BE2C (cell line): ENCODE data around the gene ATPAF2.

Source experiments
- DNase-seq: peaks from one replicate; pipeline ENCODE4 v3.0.0-alpha.2; 2020
- H3K27me3 ChIP-seq: fragments of 250-450 bp; sonication (Bioruptor Pico); 2 replicates; pipeline ENCODE4 v1.5.1; 2020; ENCODE audit warnings: mild to moderate bottlenecking
- H3K36me3 ChIP-seq: fragments of 250-450 bp; sonication (Bioruptor Pico); 2 replicates; pipeline ENCODE4 v1.5.1; 2020; ENCODE audit warnings: mild to moderate bottlenecking
- H3K4me1 ChIP-seq: fragments of 250-450 bp; sonication (Bioruptor Pico); 2 replicates; pipeline ENCODE4 v1.5.1; 2020
- H3K4me3 ChIP-seq: 2 replicates; pipeline ENCODE4 v1.5.1; 2011; ENCODE audit warnings: low read depth, low read length
- H3K9me3 ChIP-seq: fragments of 250-450 bp; sonication (Bioruptor Pico); 2 replicates; pipeline ENCODE4 v1.5.1; 2020
- TF ChIP-seq, protein P1 (sequence below): IDR thresholded peaks from 2 replicates; pipeline ENCODE4 v1.5.1; 2012; ENCODE audit warnings: mild to moderate bottlenecking, low read depth, low read length

The ATPAF2 gene

DNA sequence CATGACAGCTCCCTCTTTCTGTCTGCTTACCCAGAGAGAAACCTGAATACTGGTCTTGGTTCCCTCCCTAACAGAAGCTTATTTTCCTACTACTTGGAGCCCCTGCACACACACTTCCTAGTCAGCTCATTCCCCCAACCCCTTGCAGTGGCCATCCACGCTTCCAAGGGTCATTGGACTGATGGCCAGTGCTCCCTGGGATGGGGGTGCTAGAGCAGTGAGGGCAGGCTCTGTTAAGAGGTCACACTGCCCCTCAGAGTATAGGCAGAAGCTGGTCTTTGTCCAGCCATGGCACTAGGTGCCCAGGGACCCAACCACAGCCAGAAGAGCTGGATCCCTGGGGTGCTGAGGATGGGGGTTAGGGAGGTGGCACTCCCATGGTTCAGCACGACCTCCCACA is 53.8 kb downstream of the ATPAF2 start:
- H3K4me3 ChIP-seq, result no peak overlapping the region
- no peaks in the 10 kb centered on the region for H3K4me1 ChIP-seq
- no peaks in the 10 kb centered on the region for H3K36me3 ChIP-seq
- no peaks in the 10 kb centered on the region for H3K27me3 ChIP-seq
- no peak for DNase-seq
- TF ChIP-seq, protein P1, sequence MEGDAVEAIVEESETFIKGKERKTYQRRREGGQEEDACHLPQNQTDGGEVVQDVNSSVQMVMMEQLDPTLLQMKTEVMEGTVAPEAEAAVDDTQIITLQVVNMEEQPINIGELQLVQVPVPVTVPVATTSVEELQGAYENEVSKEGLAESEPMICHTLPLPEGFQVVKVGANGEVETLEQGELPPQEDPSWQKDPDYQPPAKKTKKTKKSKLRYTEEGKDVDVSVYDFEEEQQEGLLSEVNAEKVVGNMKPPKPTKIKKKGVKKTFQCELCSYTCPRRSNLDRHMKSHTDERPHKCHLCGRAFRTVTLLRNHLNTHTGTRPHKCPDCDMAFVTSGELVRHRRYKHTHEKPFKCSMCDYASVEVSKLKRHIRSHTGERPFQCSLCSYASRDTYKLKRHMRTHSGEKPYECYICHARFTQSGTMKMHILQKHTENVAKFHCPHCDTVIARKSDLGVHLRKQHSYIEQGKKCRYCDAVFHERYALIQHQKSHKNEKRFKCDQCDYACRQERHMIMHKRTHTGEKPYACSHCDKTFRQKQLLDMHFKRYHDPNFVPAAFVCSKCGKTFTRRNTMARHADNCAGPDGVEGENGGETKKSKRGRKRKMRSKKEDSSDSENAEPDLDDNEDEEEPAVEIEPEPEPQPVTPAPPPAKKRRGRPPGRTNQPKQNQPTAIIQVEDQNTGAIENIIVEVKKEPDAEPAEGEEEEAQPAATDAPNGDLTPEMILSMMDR, result no peak
- no peaks in the 10 kb centered on the region for H3K9me3 ChIP-seq

DNA sequence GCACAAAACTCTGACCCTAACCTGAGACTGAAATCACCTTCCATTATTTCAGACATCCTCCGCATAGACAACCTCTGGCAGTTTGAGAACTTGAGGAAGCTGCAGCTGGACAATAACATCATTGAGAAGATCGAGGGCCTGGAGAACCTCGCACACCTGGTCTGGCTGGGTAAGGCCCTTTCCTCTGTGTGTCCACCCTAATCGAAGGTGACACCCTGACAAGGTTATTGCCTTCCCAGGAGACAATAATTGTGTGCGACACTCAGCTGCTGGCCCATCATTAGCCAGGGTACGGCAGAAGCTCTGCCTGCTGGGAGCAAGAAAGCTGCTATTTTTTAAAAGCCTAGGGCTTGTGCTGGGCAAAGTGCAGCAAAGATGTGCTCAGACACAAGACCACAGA is 55.2 kb downstream of the ATPAF2 start:
- Histone ChIP-seq H3K4me1 (no peaks in the 10 kb centered on the region), H3K4me3 (no peak overlapping the region), H3K36me3 (no peaks in the 10 kb centered on the region), H3K9me3 (no peaks in the 10 kb centered on the region), H3K27me3 (no peaks in the 10 kb centered on the region)
- DNase-seq, result no peak
- TF ChIP-seq, protein P1, result no peak

DNA sequence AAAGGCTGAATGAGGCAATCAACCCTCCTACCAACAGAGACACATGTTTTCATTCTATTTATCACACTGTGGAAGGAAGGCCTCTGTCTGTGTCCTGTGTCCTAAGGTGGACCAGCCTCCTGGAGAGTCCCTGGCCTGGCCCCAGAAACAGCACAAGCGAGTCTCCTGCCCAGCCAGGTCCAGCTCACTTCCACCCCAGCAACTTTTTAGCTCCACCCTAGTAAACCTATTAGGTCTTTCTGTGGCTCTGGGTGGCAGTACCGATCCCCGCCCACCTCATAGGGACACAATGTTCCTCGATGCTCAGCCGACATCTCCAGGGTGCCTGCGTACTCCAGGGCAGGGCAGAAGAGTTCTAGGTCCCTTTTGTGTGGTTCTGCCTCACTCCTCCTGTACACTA is 55.6 kb downstream of the ATPAF2 start:
- H3K4me3 ChIP-seq, result no peak overlapping the region
- no peak for DNase-seq

DNA sequence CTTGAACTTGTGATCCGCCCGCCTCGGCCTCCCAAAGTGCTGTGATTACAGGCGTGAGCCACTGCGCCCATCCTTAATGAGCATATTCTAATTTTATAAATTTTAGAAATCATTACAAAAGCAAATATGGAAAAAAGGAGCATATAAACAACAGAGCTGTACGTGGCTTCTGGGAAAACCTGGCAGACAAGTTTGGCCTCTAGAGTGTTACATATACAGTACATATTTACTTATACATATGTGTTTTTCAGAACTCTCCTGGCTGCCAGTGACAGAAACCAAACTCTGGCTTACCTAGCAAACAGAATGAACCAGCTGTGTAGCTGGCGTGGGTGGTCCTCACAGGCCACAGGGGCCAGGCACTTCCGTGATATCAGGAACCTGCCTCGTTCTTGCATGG is 56.2 kb downstream of the ATPAF2 start:
- no peak for DNase-seq
- no peak overlapping the region for H3K4me3 ChIP-seq

More for the DNA sequence above, 55.6 kb downstream of the ATPAF2 start:
- Histone ChIP-seq H3K27me3 (no peaks in the 10 kb centered on the region), H3K9me3 (no peaks in the 10 kb centered on the region), H3K4me1 (no peaks in the 10 kb centered on the region), H3K36me3 (no peaks in the 10 kb centered on the region)
- TF ChIP-seq, protein P1, result no peak

DNA sequence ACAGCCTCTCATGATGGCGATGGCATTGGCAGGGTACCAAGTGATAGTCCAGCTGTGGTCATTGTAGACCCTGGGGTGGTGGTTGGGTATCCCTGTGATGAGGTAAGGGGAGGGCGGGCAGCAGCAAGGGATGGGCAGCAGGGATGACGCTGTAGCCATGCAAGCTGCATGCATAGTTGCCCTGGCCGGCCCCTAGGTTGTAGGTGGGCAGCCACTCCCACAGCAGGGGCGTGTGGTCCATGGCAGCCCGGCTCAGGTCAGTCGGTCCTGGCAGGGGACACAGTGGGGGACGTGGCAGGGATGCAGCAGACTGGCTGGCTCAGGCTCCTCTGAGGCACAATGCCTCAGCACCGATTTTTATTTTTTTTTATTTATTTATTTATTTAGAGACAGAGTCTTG is 57.6 kb downstream of the ATPAF2 start:
- no peak for DNase-seq

More for the DNA sequence above, 56.2 kb downstream of the ATPAF2 start:
- Histone ChIP-seq H3K27me3 (no peaks in the 10 kb centered on the region), H3K9me3 (no peaks in the 10 kb centered on the region), H3K36me3 (no peaks in the 10 kb centered on the region), H3K4me1 (no peaks in the 10 kb centered on the region)
- TF ChIP-seq, protein P1, result no peak

DNA sequence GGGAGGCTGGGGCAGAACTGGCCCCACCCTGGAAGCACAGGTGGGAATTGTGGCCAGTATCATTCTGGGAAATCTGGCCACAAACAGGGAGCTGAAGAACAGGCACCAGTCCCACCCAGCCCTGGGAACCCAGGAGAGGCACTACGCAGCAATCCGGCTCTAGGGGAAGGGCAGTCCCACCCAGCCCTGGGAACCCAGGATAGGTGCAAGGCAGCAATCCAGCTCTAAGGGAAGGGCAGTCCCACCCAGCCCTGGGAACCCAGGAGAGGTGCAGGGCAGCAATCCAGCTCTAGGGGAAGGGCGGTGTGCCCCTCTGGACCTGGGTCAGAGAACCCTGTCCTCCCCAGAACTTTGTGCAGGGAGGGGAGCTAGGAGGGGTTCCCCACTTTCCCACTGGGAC is 59.2 kb downstream of the ATPAF2 start:
- no peaks in the 10 kb centered on the region for H3K36me3 ChIP-seq
- no peaks in the 10 kb centered on the region for H3K9me3 ChIP-seq
- TF ChIP-seq, protein P1, result no peak
- H3K4me1 ChIP-seq, result no peaks in the 10 kb centered on the region
- no peak overlapping the region for H3K4me3 ChIP-seq
- no peaks in the 10 kb centered on the region for H3K27me3 ChIP-seq
- DNase-seq, result no peak

More for the DNA sequence above, 57.6 kb downstream of the ATPAF2 start:
- no peak overlapping the region for H3K4me3 ChIP-seq
- no peaks in the 10 kb centered on the region for H3K27me3 ChIP-seq
- no peaks in the 10 kb centered on the region for H3K4me1 ChIP-seq
- TF ChIP-seq, protein P1, result no peak
- no peaks in the 10 kb centered on the region for H3K36me3 ChIP-seq
- no peaks in the 10 kb centered on the region for H3K9me3 ChIP-seq
